Measurements from ENCODE around the gene ITIH2.
"Not testable (repeated sequence)": the region's sequence is repeated elsewhere in the genome, so short reads cannot be mapped to it uniquely, and the experiment has no call there.

The ITIH2 gene

DNA sequence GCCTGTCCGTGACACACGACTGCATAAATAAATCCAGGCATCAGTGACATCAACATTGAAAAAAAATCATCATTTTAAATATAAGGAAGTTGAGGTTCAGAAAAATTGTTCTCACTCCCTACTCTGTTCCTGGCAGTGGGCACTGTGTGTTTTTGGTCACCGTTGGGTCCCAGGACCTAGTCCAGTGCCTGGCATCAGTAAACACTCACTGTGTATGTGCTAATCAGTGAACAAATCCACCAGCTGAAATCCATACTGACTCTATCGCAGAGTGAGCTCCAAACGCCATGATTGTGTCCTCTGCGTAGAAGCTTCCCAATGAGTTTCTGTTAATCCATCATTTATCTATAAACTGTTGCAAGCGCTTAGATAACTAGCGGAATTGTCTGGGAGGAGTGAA is 41.2 kb downstream of the ITIH2 start:
- Histone ChIP-seq H2AFZ (ENCODE audit: low read length) (no peak overlapping the region), H3K4me3 (ENCODE audit: low read length, poor library complexity, severe bottlenecking) (no peak overlapping the region), H3K9ac (ENCODE audit: low read depth, low read length, poor library complexity, severe bottlenecking) (no peak overlapping the region), H3K4me2 (ENCODE audit: low read depth, low read length, poor library complexity, severe bottlenecking) (no peak overlapping the region), H3K4me1 (ENCODE audit: insufficient read depth, low read length, poor library complexity, severe bottlenecking) (no peaks in the 10 kb centered on the region), H4K20me1 (ENCODE audit: insufficient read depth, low read length, poor library complexity, severe bottlenecking) (no peaks in the 10 kb centered on the region), H3F3A (ENCODE audit: low read depth) (no peaks in the 10 kb centered on the region), H3K36me3 (ENCODE audit: insufficient read depth, low read length) (no peaks in the 10 kb centered on the region), H3K9me3 (ENCODE audit: insufficient read depth, low read depth, low read length) (no peaks in the 10 kb centered on the region), H3K79me2 (ENCODE audit: insufficient read depth, low read length) (no peaks in the 10 kb centered on the region), H3K9me2 (replicated peaks; ENCODE audit: low read depth, low read length) (no peaks in the 10 kb centered on the region), H3K27me3 (ENCODE audit: insufficient read depth, low read length, poor library complexity, severe bottlenecking) (no peaks in the 10 kb centered on the region)
- TF ChIP-seq EZH2phosphoT487 (IDR thresholded peaks at IDR 0.05; ENCODE audit: borderline replicate concordance), result no peak
- TF ChIP-seq, protein P1, sequence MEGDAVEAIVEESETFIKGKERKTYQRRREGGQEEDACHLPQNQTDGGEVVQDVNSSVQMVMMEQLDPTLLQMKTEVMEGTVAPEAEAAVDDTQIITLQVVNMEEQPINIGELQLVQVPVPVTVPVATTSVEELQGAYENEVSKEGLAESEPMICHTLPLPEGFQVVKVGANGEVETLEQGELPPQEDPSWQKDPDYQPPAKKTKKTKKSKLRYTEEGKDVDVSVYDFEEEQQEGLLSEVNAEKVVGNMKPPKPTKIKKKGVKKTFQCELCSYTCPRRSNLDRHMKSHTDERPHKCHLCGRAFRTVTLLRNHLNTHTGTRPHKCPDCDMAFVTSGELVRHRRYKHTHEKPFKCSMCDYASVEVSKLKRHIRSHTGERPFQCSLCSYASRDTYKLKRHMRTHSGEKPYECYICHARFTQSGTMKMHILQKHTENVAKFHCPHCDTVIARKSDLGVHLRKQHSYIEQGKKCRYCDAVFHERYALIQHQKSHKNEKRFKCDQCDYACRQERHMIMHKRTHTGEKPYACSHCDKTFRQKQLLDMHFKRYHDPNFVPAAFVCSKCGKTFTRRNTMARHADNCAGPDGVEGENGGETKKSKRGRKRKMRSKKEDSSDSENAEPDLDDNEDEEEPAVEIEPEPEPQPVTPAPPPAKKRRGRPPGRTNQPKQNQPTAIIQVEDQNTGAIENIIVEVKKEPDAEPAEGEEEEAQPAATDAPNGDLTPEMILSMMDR (conservative IDR thresholded peaks at IDR 0.05; ENCODE audit: low read length), result no peak

DNA sequence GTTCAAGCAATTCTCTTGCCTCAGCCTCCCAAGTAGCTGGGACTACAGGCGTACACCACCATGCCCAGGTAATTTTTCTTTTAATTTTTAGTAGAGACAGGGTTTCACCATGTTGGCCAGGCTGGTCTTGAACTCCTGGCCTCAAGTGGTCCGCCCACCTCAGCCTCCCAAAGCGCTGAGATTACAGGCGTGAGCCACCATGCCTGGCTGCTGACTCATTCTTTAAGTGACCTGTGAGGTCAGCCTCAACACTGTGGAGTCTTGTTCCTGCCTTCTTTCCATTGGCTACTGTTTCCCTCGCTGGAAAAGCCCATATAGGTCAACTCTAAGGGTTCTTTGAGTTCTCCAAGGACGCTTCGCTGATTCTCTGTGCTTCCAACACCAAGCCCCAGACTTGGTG is 45.5 kb downstream of the ITIH2 start:
- not testable (repeated sequence) for H3K79me2 ChIP-seq (ENCODE audit: insufficient read depth, low read length); H3K9ac ChIP-seq (ENCODE audit: low read depth, low read length, poor library complexity, severe bottlenecking); H3K4me1 ChIP-seq (ENCODE audit: insufficient read depth, low read length, poor library complexity, severe bottlenecking); H3K27me3 ChIP-seq (ENCODE audit: insufficient read depth, low read length, poor library complexity, severe bottlenecking); H3F3A ChIP-seq (ENCODE audit: low read depth); H2AFZ ChIP-seq (ENCODE audit: low read length); H3K9me2 ChIP-seq (replicated peaks; ENCODE audit: low read depth, low read length); H4K20me1 ChIP-seq (ENCODE audit: insufficient read depth, low read length, poor library complexity, severe bottlenecking); H3K4me2 ChIP-seq (ENCODE audit: low read depth, low read length, poor library complexity, severe bottlenecking); H3K9me3 ChIP-seq (ENCODE audit: insufficient read depth, low read depth, low read length); H3K4me3 ChIP-seq (ENCODE audit: low read length, poor library complexity, severe bottlenecking)
- peaks cover 17% of the 10 kb centered on the region; the same call in 1 of the 2 replicates for H3K36me3 ChIP-seq (ENCODE audit: insufficient read depth, low read length)

DNA sequence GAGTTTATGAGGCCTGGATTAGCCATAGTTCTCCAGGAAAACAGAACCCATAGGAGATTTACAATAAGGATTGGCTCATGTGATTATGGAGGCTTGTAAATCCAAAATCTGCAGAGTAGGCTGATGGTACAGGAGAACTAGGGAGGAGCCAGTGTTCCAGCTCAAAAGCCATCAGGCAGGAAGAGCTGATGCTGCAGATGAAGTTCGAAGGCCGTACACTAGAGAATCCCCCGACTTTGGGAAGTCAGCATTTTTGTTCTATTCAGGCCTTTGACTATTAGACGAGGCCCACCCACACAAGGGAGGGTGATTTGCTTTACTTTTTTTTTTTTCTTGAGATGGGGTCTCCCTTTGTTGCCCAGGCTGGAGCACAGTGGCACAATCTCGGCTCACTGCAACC is 47.1 kb downstream of the ITIH2 start:
- H3K4me1 ChIP-seq (ENCODE audit: insufficient read depth, low read length, poor library complexity, severe bottlenecking), result no peaks in the 10 kb centered on the region
- H3K4me2 ChIP-seq (ENCODE audit: low read depth, low read length, poor library complexity, severe bottlenecking), result no peak overlapping the region
- no peaks in the 10 kb centered on the region for H4K20me1 ChIP-seq (ENCODE audit: insufficient read depth, low read length, poor library complexity, severe bottlenecking)
- H3K27me3 ChIP-seq (ENCODE audit: insufficient read depth, low read length, poor library complexity, severe bottlenecking), result no peaks in the 10 kb centered on the region
- no peaks in the 10 kb centered on the region for H3K9me2 ChIP-seq (replicated peaks; ENCODE audit: low read depth, low read length)
- no peak overlapping the region for H3K4me3 ChIP-seq (ENCODE audit: low read length, poor library complexity, severe bottlenecking)
- H3K79me2 ChIP-seq (ENCODE audit: insufficient read depth, low read length), result no peaks in the 10 kb centered on the region
- H2AFZ ChIP-seq (ENCODE audit: low read length), result no peak overlapping the region
- no peak overlapping the region for H3K9ac ChIP-seq (ENCODE audit: low read depth, low read length, poor library complexity, severe bottlenecking)
- no peaks in the 10 kb centered on the region for H3F3A ChIP-seq (ENCODE audit: low read depth)
- H3K36me3 ChIP-seq (ENCODE audit: insufficient read depth, low read length), result peaks cover 28% of the 10 kb centered on the region; the same call in 1 of the 2 replicates
- H3K9me3 ChIP-seq (ENCODE audit: insufficient read depth, low read depth, low read length), result no peaks in the 10 kb centered on the region
- no peak for TF ChIP-seq EZH2phosphoT487 (IDR thresholded peaks at IDR 0.05; ENCODE audit: borderline replicate concordance)
- TF ChIP-seq, protein P1 (conservative IDR thresholded peaks at IDR 0.05; ENCODE audit: low read length), result no peak

DNA sequence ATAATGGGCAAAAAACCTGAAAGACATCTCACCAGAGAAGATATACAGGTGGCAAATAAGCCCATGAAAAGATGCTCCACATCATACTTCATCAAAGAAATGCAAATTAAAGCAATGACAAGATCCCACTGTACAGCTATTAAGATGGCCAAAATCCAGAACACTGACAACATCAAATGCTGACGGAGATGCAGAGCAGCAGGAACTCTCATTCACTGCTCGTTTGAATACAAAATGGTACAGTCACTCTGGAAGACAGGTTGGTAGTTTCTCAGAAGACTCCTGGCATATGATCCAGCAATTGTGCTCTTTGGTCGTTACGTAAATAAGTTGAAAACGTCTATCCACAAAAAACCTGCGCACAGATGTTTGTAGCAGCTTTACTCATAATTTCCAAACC is 49.1 kb downstream of the ITIH2 start:
- H2AFZ ChIP-seq (ENCODE audit: low read length), result no peak overlapping the region
- no peaks in the 10 kb centered on the region for H3K9me2 ChIP-seq (replicated peaks; ENCODE audit: low read depth, low read length)
- no peaks in the 10 kb centered on the region for H3K27me3 ChIP-seq (ENCODE audit: insufficient read depth, low read length, poor library complexity, severe bottlenecking)
- H3K79me2 ChIP-seq (ENCODE audit: insufficient read depth, low read length), result no peaks in the 10 kb centered on the region
- H3K4me2 ChIP-seq (ENCODE audit: low read depth, low read length, poor library complexity, severe bottlenecking), result no peak overlapping the region
- H3K36me3 ChIP-seq (ENCODE audit: insufficient read depth, low read length), result peaks cover 43% of the 10 kb centered on the region; the same call in 1 of the 2 replicates
- no peaks in the 10 kb centered on the region for H3F3A ChIP-seq (ENCODE audit: low read depth)
- H3K9ac ChIP-seq (ENCODE audit: low read depth, low read length, poor library complexity, severe bottlenecking), result no peak overlapping the region
- no peaks in the 10 kb centered on the region for H3K9me3 ChIP-seq (ENCODE audit: insufficient read depth, low read depth, low read length)
- H3K4me3 ChIP-seq (ENCODE audit: low read length, poor library complexity, severe bottlenecking), result no peak overlapping the region
- H4K20me1 ChIP-seq (ENCODE audit: insufficient read depth, low read length, poor library complexity, severe bottlenecking), result no peaks in the 10 kb centered on the region
- no peaks in the 10 kb centered on the region for H3K4me1 ChIP-seq (ENCODE audit: insufficient read depth, low read length, poor library complexity, severe bottlenecking)
- TF ChIP-seq, protein P1 (conservative IDR thresholded peaks at IDR 0.05; ENCODE audit: low read length), result no peak
- no peak for TF ChIP-seq EZH2phosphoT487 (IDR thresholded peaks at IDR 0.05; ENCODE audit: borderline replicate concordance)

All from Loucy (cell line).